IPS DF 4.7 (cell line): Measurements from ENCODE around the gene KLHDC8A.

Source experiments
- DNase-seq: peaks from one replicate; pipeline ENCODE4 v3.0.0-alpha.2; 2013; ENCODE audit warnings: low spot score; ENCODE audit errors: extremely low read depth

Gene KLHDC8A

GRCh38 chr1:205319081-205320018 is 37.4 kb downstream of the KLHDC8A start:
- no peak for DNase-seq

GRCh38 chr1:205318231-205318991 is 38.3 kb downstream of the KLHDC8A start:
- no peak for DNase-seq

GRCh38 chr1:205317311-205317917 is 39.3 kb downstream of the KLHDC8A start:
- no peak for DNase-seq

- no peak for DNase-seq
These were observed 40.6 kb downstream of the KLHDC8A start for GRCh38 chr1:205316161-205316566.

- DNase-seq = no peak
These were observed 41.6 kb downstream of the KLHDC8A start for GRCh38 chr1:205315008-205315618.

GRCh38 chr1:205313563-205314308 is 43.0 kb downstream of the KLHDC8A start:
- DNase-seq = no peak

- DNase-seq = no peak
These were observed 43.7 kb downstream of the KLHDC8A start for GRCh38 chr1:205312866-205313562.

GRCh38 chr1:205310976-205311704 is 45.6 kb downstream of the KLHDC8A start:
- no peak for DNase-seq

- DNase-seq = no peak
These were observed 47.0 kb downstream of the KLHDC8A start for GRCh38 chr1:205309741-205310140.

- no peak for DNase-seq
These were observed 49.7 kb downstream of the KLHDC8A start for GRCh38 chr1:205306929-205307566.

GRCh38 chr1:205304695-205305070 is 52.0 kb downstream of the KLHDC8A start:
- no peak for DNase-seq

- DNase-seq = no peak
These were observed 52.6 kb downstream of the KLHDC8A start for GRCh38 chr1:205304046-205304694.

GRCh38 chr1:205303247-205303888 is 53.4 kb downstream of the KLHDC8A start:
- DNase-seq = no peak

GRCh38 chr1:205301842-205302588 is 54.7 kb downstream of the KLHDC8A start:
- DNase-seq = no peak

GRCh38 chr1:205301205-205301821 is 55.4 kb downstream of the KLHDC8A start:
- peak; percentile 97 for DNase-seq

GRCh38 chr1:205300149-205300548 is 56.6 kb downstream of the KLHDC8A start:
- DNase-seq = no peak
